H1 (cell line): Measurements from ENCODE around the gene NFATC1.

Source experiments
- BCL11A ChIP-seq, 2 experiments: IDR thresholded peaks; one replicate each; pipeline ENCODE4 v1.6.1; 2011; ENCODE audit warnings: low read depth in 2 of 2, low read length in 2 of 2, mild to moderate bottlenecking in 2 of 2
- CEBPB ChIP-seq: IDR thresholded peaks from 2 replicates; pipeline ENCODE4 v1.6.1; 2012; ENCODE audit warnings: low read depth, low read length
- CTCF ChIP-seq, 3 experiments: IDR thresholded peaks; 1 replicate in 2 of 3; 2 replicates in 1 of 3; pipeline versions ENCODE4 v1.5.1 to v1.6.1; 2011; ENCODE audit warnings: low read length in 3 of 3, mild to moderate bottlenecking in 3 of 3, inconsistent platforms in 2 of 3, low read depth in 1 of 3, moderate library complexity in 1 of 3; ENCODE audit not compliant: insufficient read depth in 1 of 3; ENCODE audit errors: control extremely low read depth in 1 of 3
- EZH2 ChIP-seq: fragments of 200-600 bp; sonication (generic); IDR thresholded peaks from 2 replicates; pipeline ENCODE4 v1.7.1; 2012; ENCODE audit warnings: low read depth, mild to moderate bottlenecking, moderate library complexity, low read length, inconsistent platforms; ENCODE audit not compliant: severe bottlenecking
- HDAC6 ChIP-seq: IDR thresholded peaks from one replicate; pipeline ENCODE4 v1.7.1; 2012; ENCODE audit warnings: low read depth, mild to moderate bottlenecking, inconsistent platforms, low read length, moderate library complexity
- POLR2A ChIP-seq, 2 experiments: IDR thresholded peaks; 1 replicate in 1 of 2; 2 replicates in 1 of 2; pipeline ENCODE4 v1.6.1; 2011; ENCODE audit warnings: low read depth in 2 of 2, low read length in 2 of 2, mild to moderate bottlenecking in 2 of 2; ENCODE audit errors: control extremely low read depth in 1 of 2
- RNF2 ChIP-seq: fragments of 200-900, 300-1000 bp; sonication (generic); IDR thresholded peaks from 2 replicates; pipeline ENCODE4 v1.7.1; 2016; ENCODE audit warnings: borderline replicate concordance, low read depth, mild to moderate bottlenecking, antibody characterized with exemption, low read length; ENCODE audit not compliant: poor library complexity, severe bottlenecking; ENCODE audit errors: missing control alignments
- SIN3A ChIP-seq, 2 experiments: IDR thresholded peaks in 1 of 2; conservative IDR thresholded peaks in 1 of 2; 2 replicates each; pipeline ENCODE4 v1.6.1; 2011 to 2012; ENCODE audit warnings: low read length in 2 of 2, improper control_type of control experiment in 1 of 2, low read depth in 1 of 2, mild to moderate bottlenecking in 1 of 2
- SRF ChIP-seq: IDR thresholded peaks from 2 replicates; pipeline ENCODE4 v1.6.1; 2011; ENCODE audit warnings: mild to moderate bottlenecking, low read depth, low read length, moderate library complexity
- SUZ12 ChIP-seq: fragments of 200-600 bp; sonication (generic); IDR thresholded peaks from 2 replicates; pipeline ENCODE4 v1.6.1; 2012; ENCODE audit warnings: mild to moderate bottlenecking, inconsistent platforms, low read length, moderate library complexity, mixed read lengths

DNA sequence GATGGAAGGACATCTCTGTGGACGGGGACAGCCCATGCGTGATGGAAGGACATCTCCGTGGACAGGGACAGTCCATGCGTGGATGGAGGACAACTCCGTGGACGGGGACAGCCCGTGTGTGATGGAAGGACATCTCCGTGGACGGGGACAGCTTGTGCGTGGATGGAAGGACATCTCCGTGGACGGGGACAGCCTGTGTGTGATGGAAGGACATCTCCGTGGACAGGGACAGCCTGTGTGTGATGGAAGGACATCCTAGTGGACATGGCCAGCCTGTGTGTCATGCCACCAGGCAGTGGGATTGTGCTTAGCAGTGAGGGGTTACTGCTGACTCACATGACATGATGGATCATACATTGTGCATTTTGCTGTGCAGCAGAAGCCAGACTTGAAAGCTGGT lies 30.0 kb upstream of the NFATC1 start:
- TF ChIP-seq HDAC6, result no peak
- no peak for TF ChIP-seq SIN3A (conservative IDR thresholded peaks at IDR 0.05 in 1 of 2, IDR thresholded peaks at IDR 0.05 in 1 of 2; ENCODE audit: low read depth in 1 of 2, low read length in 2 of 2)
- TF ChIP-seq SRF, result no peak
- TF ChIP-seq CTCF (IDR thresholded peaks at IDR 0.05; ENCODE audit: control extremely low read depth in 1 of 3, insufficient read depth in 1 of 3, low read depth in 1 of 3, low read length in 3 of 3), result no peak
- no peak for TF ChIP-seq EZH2
- no peak for TF ChIP-seq POLR2A (IDR thresholded peaks at IDR 0.05; ENCODE audit: control extremely low read depth in 1 of 2, low read depth in 2 of 2, low read length in 2 of 2)
- no peak for TF ChIP-seq CEBPB
- no peak for TF ChIP-seq BCL11A (IDR thresholded peaks at IDR 0.05; ENCODE audit: low read depth in 2 of 2, low read length in 2 of 2)
- TF ChIP-seq SUZ12, result no peak
- TF ChIP-seq RNF2, result no peak
